T47D (cell line): ENCODE measurements around the gene GPC6.
A peak's percentile ranks its signal among the peaks of the same experiment; 100 is the strongest.
"Not testable (repeated sequence)": the region's sequence is repeated elsewhere in the genome, so short reads cannot be mapped to it uniquely, and the experiment has no call there.

Source experiments
- DNase-seq, 2 experiments: peaks; one replicate each; pipeline versions ENCODE4 v3.0.0 to v3.0.0-alpha.2; 2011 to 2012; ENCODE audit warnings: low read depth in 1 of 2, low spot score in 1 of 2
- JUND ChIP-seq: IDR thresholded peaks from 2 replicates; pipeline ENCODE4 v1.6.1; 2012; ENCODE audit warnings: low read depth
- in situ Hi-C: cut with HindIII; loops from 2 replicates; pipeline ENCODE4 v1.10.0; 2016; ENCODE audit warnings: low sequenced_read_pairs, low pct_unique_long_range_greater_than_20kb

Gene GPC6

GRCh38 chr13:93226623-93227279, at the start of gene GPC6:
Gene GPC6 (plus strand): TSS chr13:93226807.
- TF ChIP-seq JUND: no peak
- in situ Hi-C loops: no loop called here
- DNase-seq: peak; percentile 37 to 93

DNA sequence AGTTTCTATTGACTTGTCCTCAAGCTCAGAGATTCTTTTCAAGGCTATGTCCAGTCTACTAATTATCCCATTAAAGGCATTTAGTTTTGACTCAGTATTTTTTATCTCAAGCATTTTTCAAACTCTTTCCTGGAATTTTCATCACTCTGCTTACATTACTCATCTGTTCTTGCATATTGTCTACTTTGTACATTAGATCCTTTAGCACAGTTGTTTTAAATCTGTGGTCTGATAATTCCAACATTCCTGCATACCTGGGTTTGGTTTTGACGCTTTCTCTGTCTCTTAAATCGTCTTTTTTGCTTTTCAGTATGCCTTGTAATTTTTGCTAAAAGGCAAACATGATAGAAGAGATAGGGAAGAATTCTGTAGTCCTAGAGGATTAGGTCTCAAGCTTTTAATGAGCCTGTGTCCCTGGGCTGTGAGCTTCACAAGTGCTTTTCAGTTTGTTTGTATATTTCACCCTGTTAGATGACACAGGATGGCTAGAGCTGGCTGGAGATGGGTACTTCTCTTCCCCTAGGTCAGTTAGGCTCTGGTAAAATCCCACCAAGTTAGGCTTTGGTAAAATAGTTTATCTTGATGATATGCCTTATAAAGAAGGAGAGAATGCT, 46.1 kb upstream of the GPC6 start:
- in situ Hi-C loops: no loop called here
- no peak for TF ChIP-seq JUND
- DNase-seq: no peak

DNA sequence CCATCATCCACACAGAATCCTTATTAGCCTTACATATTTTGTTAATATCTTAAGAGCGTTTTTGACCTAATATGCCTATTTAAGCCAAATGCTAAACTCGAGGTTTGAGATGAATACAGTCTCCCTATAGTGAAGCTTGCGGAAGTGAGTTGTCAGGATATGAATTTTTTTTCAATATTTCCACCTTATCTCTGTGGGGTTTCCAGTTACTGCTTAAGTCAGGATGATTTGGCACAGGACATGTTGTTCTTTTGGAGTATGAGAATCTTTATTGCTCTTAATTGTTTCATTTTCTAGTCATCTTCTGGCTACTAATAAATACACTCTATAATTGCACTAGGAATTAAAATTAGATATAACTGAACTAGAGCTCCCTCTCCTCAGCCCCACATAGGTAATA, 44.2 kb upstream of the GPC6 start:
- no peak for DNase-seq
- in situ Hi-C loops: no loop called here
- no peak for TF ChIP-seq JUND

- in situ Hi-C loops: no loop called here
- no peak for TF ChIP-seq JUND
- DNase-seq: no peak
These were observed 43.3 kb upstream of the GPC6 start for GRCh38 chr13:93183302-93183701.

DNA sequence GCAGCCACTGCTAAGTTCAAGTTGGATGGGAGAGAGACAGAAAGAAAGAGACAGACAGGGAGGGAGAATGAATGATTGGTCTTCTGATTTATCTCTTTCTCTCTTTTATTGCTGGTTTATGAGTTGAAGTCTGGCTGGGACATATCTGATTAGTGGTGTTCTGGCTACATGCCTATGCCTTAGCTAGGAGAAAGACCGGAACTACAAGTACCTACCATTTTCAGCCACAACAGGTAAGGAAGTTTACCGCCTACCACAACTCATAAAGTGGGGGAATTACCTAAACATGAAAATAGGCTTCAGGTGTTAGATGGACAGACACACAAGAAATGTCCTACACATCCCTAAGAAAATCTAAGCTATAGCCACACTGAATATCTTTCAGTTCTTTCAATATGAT, 36.6 kb upstream of the GPC6 start:
- peak in 1 of 2 experiments; percentile 19 for DNase-seq
- in situ Hi-C loops: no loop called here
- no peak for TF ChIP-seq JUND

- TF ChIP-seq JUND: no peak
- no peak for DNase-seq
- in situ Hi-C loops: no loop called here
These were observed 32.9 kb upstream of the GPC6 start for GRCh38 chr13:93193682-93194081.

- DNase-seq: no peak
- in situ Hi-C loops: no loop called here
- no peak for TF ChIP-seq JUND
These were observed 26.8 kb upstream of the GPC6 start for GRCh38 chr13:93199856-93200255.

- TF ChIP-seq JUND: no peak
- in situ Hi-C loops: no loop called here
- DNase-seq: no peak
These were observed 26.0 kb upstream of the GPC6 start for GRCh38 chr13:93200626-93201025.

DNA sequence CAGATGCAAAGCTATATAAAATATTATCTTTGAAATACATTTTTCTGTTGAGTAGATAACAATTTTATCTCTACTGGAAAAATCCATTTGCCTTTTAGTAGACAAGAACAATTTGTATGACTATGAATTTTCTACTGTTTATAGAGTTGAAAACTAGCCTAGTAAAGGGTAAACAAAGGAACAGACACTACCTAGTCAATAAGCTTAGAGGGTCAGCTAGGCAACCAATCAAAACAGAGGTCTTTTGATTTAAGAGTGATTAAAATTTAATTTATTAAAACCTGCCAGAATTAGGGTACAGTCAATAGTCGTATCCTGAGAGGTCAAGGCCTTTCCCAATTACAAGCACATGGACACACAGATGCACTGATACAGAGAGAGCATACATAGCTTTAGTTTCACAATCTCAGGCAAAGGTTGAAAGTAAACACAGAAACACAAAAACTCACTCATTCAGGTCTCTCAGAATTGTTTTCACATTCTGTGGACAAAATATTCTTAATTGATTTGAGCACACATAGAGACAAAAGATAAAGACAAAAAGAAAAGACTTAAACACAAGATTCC, 24.5 kb upstream of the GPC6 start:
- TF ChIP-seq JUND: no peak
- in situ Hi-C loops: no loop called here
- DNase-seq: no peak

- in situ Hi-C loops, DNase-seq: not testable (repeated sequence)
These were observed 19.7 kb upstream of the GPC6 start for GRCh38 chr13:93206778-93207392.

DNA sequence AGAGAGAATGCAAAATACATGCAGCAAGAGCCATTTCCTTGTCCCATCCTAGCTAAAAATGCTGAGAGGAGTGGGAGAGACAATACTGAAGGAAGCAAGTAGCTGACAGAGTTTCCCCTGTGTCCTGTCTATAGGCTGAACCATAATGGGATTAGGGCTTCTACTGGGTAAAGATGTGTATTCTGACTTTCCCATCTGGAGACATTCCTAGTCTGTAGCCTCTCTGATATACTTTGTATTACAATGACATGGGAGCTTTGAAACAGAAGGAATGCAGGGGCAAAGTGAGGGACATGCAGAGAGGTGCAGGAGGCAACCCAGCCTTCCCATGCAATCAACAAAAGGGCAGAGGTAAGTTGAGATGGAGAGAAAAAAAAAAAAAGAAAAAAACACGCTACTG, 10.5 kb upstream of the GPC6 start:
- DNase-seq: no peak
- in situ Hi-C loops: no loop called here
- no peak for TF ChIP-seq JUND

GRCh38 chr13:93217721-93218261, 8.8 kb upstream of the GPC6 start:
- no peak for DNase-seq
- in situ Hi-C loops: no loop called here
- no peak for TF ChIP-seq JUND

DNA sequence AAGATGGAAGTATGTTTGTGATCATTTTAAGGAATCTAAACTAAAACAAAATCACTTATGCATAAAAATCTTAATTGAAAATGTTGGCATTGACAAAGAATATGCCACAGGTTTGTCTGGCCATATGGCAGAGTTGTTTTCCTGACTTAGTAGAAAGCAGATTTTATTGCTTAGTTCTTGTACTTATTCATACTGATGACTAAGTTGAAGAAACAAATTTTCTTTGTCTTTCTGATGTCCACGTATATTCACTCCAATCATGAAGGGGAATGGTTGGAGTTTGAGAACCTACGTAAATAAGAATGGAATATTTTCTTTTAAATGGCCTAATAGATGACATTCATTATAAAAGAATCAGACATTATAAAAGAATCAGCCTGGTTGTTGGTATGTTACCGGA, 8.0 kb upstream of the GPC6 start:
- no peak for DNase-seq
- in situ Hi-C loops: no loop called here
- no peak for TF ChIP-seq JUND

DNA sequence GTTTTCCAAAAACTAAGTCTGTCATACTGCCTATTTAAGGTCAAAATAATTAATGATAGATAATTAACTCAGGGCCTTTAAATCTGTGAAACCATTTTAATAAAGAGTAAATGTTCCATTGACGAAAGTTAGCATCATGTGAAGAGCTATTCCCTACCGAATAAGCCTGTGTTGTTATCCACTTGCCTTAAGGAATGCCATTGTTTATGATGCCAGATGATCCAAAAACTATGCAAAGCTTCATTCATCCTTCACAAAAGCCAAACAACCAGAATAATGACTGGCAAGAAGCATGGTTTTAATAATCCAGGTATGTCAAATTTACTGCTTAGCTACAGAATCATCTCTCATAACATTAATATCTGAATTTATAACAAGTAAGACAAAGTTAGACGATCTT, 6.5 kb upstream of the GPC6 start:
- no peak for DNase-seq
- in situ Hi-C loops: no loop called here
- no peak for TF ChIP-seq JUND
